Left forelimb (tissue), 1 donor: ENCODE measurements around the gene CROCC2.

Experiments
- DNase-seq: peaks from one replicate; pipeline ENCODE4 v3.0.0-alpha.2; 2018; ENCODE audit warnings: low spot score

Gene CROCC2

DNA sequence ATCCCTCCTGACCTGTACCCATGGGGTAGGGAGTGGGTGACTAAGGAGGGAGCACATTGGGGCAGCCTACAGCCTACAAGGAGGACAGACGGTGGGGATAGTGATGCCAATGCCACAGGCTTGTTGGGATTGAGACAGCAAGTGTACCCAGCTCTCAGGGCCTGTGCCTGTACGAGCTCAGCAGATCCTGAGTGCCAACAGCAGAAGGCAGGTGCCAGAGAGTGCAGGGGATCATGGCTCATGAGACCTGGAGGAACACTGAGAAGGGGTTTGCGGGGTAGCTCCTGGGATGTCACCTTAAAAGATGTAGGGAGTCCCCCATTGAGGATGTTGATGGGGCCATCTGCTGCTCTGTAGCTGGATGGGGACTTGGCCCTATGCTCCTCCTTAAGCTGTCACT is 82.0 kb downstream of the CROCC2 start:
- DNase-seq, result no peak

DNA sequence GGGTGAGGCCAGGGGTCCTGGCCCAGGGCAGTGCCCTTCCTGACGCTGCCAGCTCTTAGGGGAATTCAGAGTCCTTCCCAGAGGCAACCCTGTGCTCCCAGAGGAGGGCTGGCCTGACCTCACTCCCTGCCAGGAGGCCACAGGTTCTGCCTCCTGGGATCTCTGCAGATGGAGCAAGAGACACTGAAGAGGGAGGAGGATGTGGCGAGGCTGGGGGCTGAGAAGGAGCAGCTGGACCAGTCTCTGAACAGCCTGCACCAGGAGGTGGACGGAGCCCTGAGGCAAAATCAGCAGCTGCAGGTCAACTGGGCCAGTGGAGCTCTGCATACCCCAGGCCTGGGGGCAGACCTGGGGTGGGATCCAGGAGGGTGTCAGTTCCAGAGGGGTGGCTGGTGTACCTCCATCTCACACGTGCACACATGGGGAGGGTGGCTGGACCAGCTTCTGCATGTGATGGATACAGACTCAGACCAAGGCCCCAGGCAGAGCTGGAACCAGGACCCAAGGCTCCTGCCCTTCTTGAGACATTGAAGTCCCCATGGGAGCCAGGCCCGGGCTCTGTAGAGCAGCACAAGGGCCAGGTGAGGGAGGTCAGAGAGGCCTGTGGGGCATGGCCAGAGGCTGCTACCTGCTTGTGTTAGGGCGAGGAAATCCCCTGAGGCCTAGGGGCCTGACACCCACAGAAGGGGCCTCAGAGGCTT is 82.6 kb downstream of the CROCC2 start:
- peak; percentile 28 for DNase-seq

DNA sequence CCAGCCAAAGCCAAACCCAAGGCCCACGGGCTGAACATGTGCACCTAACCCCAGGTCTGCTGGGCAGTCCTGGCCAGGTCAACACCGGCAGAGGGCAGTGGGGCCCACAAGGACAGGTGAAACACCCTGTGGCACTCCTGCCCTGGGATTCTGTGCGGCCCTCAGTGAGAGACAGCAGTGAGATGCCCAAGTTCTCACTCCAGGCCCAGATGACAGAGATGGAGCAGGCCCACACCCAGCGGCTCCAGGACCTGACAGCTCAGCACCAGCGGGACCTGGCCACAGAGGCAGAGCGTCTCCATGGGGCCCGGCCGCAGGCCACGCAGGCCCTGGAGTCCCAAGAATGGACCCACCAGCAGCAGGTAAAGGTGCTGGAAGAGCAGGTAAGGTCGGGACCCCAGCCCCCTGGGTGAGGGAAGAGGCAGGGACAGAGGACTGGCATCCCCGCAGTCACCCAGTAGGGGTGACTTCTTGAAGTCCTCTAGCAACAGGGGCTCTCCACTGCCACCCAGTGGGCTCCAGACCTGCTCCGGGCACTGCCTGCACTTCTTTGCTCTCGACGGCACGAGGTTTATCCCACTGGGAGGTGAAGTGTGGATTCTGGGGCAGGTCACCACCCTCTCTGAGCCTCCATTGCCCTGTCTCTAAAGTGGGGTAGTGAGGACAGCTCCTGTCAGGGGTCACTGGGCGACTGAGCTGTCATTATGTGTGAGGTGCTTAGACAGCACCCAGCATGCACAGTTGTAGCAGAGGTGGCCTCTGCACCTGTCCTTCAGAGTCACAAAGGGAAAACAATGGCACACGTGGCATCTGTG is 83.5 kb downstream of the CROCC2 start:
- peak; percentile 64 for DNase-seq

DNA sequence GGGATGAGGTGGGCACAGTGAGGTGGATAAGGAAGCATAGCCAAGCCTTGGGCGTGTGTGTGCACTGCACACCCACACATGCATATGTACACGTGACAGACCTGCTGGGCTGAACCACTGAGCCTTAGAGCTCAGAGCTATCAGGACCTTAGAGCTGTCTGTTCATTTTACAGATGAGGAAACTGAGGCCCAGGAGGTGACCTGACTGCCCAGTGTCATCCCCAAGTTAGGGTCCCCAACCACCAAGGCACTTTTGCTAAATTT is 84.1 kb downstream of the CROCC2 start:
- no peak for DNase-seq

DNA sequence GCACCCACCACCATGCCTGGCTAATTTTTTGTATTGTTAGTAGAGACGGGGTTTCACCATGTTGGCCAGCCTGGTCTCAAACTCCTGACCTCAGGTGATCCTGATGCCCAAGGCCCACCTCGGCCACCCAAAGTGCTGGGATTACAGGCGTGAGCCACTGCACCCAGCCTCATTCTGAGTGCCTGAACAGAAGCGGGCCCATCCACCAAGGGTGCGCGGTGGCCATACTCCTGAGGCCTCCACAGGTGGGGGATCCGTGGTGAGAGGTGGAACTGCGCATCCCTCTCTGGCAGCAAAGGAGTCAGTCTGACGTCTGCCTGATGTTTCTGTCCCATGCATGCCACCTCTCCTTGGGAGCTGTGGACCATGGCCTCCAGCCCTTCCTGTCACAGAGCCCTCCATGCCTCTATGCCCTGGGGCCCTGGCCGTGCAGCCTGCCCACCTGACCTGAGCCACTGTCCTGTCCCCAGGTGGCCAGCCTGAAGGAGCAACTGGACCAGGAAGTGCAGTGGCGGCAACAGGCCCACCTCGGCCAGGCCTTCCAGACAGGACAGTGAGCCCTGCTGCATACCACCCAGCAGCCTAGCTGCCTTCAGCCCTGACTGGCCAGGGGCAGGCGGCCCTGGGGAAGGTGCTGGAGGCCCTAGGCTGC is 84.7 kb downstream of the CROCC2 start:
- DNase-seq, result peak; percentile 44

DNA sequence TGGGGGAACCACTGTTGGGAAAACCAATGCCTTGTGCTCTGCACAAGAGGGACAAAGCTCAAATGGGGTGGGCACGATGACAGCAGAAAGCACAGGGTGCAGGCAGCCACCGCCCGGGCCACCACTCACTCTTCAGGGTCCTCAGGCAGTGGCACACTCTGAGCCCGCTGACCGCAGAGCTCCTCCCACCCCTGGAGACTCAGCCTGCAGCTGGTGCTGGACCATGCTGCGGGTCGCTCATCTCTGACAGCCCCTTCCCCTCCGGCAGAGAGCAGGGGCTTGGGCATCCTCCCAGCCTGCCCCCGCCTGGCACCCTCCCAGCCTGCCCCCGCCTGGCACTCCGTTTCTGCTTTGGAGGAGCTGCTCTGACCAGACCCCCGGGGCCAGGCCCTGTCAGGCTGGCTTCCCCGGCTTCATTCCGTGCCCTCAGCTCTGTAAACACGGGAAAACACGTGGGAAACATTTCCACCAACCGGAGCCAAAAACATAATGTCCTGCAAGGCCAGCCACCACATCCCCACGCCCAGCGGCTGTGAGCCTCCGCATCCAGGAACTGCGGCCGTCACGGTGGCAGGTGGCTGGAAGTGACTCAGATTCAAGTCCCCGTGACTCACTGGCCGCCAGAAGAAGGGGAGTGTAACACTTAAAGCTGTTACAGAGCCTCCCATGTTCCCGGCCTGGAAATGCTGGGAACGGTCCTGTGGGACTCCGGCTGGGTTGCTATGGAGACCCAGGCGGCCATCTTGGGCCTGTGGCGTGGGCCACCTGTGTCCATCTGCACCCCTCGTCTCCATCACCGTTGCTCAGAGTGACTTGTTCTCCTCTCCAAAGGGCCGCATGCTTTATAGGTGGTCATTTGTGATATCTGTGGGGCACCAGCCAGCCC is 85.5 kb downstream of the CROCC2 start:
- peak; percentile 88 for DNase-seq

DNA sequence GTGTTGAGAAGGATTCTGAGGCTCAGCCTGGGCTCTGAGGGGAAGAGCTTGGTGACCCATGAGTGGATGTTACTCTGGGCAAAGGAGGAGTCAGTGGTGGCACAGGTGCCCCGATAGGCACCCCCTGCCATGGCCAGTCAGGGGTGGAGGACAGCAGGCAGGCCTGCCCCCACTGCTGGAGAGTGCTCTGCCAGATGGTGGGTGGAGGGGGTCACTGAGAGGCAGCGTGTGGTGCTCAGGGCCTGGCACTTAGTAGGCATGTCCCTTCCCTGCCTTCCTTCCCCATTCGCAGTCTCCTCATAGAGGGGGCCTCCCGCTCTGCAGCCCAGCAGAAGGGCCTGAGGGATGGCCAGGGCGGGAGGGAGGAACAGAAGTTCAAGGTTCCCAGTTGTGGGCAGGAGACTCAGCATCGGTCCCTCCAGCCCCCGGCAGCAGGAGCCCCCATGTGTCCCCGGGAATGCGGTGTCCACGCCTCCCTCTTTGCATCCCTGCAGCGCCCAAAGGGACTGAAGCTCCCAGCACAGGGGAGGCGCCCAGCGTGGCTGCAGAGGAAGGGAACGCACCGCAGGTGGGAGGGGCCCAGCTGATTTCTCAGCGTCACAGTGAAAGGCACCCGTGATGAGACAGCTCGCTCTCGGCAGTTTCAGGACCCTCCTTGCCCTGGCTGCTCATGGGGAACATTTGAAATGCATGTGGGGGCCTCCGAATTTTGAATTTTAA is 86.6 kb downstream of the CROCC2 start:
- peak; percentile 62 for DNase-seq

DNA sequence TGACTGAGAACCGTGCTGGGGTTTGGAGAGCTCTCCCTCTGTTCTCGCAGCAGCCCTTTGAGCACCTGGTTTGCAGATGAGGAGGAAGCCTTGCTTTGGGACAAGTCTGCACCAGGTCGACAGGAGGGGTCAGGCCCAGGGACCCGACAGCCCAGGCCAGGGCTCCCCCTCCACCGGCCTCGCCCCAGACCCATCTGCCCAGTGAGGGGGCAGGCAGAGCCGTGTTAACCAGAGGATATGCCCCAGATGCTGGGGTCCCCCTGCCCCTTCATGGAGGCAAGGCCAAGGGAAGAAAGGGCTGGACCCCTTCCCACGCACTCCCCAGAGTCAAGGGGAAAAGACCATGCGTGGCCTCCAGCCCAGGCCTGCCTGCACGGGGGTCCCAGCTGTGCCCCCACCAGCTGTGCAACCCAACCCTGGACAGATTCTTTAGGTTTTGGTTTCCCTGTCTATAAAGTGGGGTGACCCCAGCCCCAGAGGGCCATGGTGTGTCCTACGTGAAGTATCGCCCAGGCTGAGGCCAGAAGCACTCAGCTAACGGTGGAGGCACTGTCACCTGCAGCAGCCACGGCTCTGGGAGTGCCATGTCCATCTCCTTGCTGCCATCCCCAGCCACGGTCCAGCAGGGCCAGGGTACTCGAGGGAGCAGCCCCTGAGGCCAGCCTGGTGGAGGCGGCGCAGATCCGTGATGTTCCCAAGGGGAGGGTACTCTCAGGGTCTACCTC is 87.5 kb downstream of the CROCC2 start:
- DNase-seq, result peak; percentile 64

DNA sequence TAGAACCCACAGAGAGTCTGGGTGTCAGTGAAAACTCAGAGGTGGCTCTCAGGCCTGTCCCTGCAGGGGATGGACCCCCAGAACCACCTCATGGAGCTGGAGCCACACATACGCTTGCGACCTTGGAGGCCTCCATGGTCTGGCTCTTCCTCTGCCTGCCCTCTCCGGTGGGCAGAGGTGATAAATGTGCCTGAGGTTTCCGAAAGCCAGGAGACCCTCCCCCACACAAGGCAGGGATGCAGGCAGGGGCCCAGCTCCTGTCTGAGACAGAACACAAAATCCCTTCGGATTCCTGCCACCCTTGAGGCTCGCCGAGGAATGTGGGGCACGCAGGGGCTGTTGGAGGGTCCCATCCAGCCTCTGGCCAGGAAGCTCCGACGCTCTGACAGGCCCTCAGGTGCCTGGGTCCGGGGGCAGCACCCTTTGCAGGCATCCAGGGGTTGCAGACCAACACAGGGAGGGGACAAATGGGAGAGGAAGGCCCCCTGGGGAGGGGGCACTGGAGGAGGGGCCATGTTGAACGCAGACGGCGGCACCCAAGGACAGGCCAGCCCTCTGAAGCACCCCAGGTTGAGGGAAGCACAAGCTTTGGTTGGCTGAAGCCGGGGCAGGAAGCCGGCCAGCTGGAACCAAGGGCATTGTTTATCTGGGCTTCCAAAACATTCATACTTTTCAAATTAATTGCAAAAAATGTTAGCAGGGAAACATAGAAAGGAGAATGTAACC is 88.2 kb downstream of the CROCC2 start:
- peak; percentile 61 for DNase-seq

DNA sequence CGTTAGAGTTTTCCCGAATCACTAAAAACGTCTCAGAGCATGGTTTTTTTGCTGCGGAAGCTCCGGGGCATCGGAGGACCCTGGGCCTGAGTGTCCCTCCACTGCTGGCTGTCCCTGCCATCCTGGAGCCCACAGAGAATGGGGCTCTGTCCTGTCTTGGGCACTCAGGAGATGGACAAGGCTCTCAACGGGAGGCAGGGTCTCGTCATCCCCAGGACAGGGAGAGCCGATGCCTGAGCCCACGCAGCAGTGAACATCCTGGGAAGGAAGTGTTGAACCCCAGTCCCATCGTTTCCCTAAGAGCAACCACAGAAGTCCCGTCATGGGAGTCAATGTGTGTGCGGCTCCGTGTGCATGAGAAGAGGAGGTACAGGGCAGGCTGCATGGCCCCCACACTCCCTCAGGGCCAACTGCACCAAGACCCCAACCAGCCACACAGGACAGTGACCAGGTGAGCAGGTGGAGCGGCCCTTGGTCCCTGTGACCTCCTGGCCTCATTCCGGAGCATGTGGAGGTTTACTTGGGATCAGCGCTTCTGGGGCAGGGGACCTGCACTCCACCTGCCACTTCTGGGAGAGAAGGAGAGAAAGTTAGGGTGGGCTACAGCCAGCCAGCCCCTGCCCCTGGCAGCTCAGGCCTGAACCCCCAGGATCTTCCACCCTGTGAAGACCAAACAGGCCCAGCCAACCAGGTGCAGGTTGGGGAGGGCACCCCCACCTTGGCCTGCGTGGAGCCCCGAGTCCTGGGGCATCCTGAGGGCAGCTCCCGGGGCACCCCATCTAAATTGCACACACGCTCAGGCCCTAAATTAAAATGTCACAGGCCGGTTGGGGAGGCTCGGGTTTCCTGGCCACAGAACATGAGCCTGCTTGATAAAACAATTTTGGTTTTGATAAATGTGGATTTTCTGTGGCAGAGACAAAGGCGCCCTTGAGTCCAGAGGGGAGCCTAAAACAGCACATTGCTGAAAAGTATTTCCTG is 89.2 kb downstream of the CROCC2 start:
- peak; percentile 62 for DNase-seq

DNA sequence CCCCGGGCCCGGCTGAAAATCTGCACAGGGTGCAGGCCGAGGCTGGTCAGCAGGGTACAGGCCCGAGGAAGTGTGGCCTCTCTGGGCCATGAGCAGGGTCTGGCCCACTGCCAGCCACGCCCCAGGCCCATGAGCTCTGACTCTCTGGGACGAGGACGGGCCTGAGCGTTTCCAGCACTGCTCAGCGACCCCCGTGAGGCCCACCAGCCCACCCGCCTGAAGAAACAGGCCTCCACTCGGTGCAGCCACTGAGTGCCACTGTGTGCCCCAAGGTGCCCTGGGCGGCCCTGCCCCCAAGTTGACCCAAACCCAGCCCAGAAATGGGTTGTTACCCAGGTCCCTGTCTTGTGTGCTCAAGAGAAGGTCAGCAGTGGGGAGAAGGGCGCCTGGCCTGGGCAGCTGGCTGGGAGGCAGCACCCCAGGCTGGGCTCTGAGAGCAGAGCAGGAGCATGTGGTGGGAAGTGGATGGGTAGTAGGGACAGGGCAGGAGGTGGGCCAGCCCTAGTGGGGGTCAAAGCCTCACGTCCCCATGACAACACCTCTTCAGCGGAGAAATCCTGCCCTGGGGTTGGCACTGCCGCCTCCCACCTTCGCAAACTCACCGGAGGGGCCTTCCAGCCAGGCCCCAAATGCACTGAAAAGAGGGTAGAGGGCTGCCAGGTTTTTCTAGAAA is 90.2 kb downstream of the CROCC2 start:
- DNase-seq, result peak; percentile 57

DNA sequence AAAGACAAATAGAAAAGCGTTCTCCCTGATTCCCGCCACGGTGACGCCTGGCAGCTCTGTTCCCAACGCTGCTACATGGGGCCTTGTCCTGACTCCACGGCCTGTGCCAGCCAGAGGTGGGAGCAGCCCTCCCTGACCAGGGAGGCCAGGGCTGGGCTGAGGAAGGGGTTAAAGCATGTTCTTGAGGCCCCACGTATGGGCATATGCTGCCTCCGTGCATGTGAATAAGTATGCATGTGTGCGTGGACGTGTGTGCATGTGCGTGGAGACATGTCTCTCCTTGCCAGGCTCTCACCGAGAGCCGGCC is 90.7 kb downstream of the CROCC2 start:
- peak; percentile 55 for DNase-seq

DNA sequence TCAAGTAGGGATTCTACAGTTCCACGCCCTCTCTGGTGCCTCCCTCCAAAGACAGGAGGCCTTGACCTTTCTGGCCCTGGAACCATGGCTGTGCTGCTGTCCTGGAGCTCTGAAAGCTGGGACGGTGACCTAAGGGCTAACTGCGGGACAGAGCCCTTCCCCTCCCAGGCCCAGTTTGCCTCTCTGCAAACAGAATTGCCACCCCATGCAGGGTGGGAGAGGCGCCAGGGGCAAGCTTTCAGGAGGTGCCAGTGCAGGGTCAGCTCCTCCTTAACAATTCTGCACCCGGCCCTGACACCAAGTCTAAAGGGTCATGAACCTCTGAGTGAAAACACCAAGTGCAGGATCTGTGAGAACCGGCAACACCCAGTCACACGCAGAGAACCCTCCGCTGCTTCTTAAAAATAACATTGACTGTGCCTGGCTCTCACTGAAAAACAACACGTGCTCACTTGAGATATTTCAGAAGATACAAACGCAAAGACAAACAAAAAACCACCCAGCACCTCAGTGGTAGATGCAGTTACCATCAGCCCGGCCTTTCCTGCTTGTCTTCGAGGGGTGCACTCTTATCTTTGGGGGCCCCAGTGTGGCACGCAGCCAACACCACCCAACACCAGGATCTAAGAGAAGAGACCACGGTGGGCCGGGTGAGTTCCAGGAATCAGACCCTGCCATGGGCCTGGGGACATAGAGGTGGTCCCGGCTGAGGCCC is 91.2 kb downstream of the CROCC2 start:
- DNase-seq, result peak; percentile 22

DNA sequence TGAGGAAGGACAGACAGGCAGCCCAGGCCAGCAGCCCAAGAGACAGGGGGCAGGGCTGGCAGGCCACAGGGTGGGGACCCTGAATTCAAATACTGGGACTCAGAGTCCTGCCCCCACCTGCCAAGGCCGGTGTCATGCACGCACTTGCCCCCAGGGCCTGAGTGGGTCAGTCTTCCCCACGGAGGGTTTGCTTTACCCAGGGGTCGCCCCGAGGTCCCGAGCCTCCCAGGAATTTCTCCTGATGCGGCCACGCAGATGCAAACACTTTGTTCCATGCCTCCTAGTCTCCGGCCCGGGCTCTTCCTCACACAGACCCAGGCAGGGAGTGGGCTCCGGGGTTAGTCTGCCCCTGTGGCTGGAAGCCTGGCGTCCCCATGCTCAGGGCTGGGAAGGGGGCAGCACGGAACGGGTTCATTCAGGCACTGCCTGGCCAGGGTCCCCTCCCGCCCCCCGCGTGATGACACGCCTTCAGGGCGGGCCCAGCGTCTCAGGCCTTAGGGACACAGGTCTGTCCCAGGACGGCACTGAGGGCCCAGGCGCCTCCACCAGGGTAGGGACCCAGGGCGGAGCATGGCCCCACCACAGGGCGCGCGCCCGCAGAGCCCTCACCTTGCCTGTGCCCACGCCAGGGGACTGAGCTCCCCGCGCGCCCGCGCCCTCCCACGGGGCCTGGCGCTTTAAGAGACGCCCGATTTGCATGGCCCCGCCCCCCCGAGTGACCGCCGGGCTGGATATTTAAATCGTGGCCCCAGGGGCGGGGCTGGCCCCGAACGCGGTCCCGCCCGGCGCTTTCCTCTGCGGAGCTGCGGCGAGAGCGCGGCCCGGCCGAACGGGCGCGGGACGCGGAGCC is 91.9 kb downstream of the CROCC2 start, which contains the start of gene SNED1:
Gene SNED1 (plus strand): TSS at position 763 of the 850 bp plus-strand sequence. CDS start 220 bp downstream, outside the sequence.
- peak; percentile 84 for DNase-seq

DNA sequence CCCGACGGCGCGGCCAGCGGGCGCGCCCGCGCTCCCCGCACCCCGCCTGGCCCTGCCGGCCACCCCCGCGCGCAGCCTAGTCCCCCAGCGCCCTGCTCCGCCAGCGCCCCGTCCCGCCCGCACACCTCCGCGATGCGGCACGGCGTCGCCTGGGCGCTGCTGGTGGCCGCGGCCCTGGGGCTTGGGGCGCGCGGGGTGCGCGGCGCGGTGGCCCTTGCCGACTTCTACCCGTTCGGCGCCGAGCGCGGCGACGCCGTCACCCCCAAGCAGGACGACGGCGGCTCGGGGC is 92.5 kb downstream of the CROCC2 start:
- DNase-seq, result peak; percentile 65

DNA sequence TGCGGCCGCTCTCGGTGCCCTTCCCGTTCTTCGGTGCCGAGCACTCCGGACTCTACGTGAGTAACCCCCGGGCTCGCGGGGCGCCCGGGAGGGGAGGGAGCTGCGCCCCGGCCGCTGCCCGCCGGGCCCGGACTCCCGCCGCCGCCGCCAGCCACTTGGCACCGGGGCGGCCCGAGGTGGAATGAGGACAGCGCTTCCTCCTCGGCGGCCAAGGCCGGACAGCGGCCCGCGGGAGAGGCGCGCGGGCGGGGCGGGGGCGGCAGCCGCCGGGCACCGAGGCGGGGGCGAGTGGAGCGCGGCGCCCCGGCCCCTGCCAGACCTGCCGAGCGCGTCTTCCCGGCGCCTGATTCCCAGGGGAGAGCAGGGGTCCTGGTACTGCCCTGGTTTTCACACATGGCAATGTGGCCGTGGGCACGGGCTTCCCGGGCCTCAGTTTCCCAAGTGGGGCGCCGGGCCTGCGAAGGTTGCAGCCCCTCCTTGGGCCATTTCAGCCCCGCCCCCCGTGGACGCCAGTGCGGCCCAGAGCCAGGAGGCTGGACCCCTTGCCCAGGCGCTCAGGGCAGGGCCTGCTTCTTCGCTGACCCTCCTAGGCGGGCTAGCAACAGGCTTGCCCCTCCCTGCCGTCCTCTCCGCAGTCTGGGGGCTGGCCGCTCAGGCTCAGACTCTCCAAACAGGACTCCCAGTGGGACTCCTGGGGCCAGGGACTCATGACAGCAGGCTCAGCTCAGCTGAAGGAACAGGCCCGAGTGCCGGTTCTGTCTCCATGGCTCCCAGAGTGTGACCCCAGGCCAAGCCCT is 93.1 kb downstream of the CROCC2 start:
- DNase-seq, result peak; percentile 58
